Gastroesophageal sphincter (tissue), 3 donors: ENCODE measurements around the gene UGP2.

Source experiments
- POLR2A ChIP-seq, 2 donors: fragments of 450-650 bp; IDR thresholded peaks; one replicate each; pipeline ENCODE4 v1.6.1; 2017; ENCODE audit warnings: antibody characterized with exemption in 2 of 2, mild to moderate bottlenecking in 2 of 2, moderate library complexity in 1 of 2
- POLR2AphosphoS5 ChIP-seq: sonication (generic); formaldehyde crosslinking; IDR thresholded peaks from one replicate; pipeline ENCODE4 v1.6.1; 2017; ENCODE audit warnings: antibody characterized with exemption
- TF ChIP-seq, protein P1 (sequence below), 4 experiments: fragments of 200-600 bp in 2 of 4; fragments of 450-650 bp in 2 of 4; sonication (generic) in 1 of 4; IDR thresholded peaks; one replicate each; pipeline ENCODE4 v1.5.1; 2017 to 2019; ENCODE audit warnings: antibody characterized with exemption in 4 of 4, mild to moderate bottlenecking in 2 of 4, moderate library complexity in 2 of 4

- TF ChIP-seq POLR2AphosphoS5: no peak
- no peak for TF ChIP-seq POLR2A (IDR thresholded peaks at IDR 0.05)
- TF ChIP-seq, protein P1, sequence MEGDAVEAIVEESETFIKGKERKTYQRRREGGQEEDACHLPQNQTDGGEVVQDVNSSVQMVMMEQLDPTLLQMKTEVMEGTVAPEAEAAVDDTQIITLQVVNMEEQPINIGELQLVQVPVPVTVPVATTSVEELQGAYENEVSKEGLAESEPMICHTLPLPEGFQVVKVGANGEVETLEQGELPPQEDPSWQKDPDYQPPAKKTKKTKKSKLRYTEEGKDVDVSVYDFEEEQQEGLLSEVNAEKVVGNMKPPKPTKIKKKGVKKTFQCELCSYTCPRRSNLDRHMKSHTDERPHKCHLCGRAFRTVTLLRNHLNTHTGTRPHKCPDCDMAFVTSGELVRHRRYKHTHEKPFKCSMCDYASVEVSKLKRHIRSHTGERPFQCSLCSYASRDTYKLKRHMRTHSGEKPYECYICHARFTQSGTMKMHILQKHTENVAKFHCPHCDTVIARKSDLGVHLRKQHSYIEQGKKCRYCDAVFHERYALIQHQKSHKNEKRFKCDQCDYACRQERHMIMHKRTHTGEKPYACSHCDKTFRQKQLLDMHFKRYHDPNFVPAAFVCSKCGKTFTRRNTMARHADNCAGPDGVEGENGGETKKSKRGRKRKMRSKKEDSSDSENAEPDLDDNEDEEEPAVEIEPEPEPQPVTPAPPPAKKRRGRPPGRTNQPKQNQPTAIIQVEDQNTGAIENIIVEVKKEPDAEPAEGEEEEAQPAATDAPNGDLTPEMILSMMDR (IDR thresholded peaks at IDR 0.05): no peak
These were observed 30.6 kb upstream of the UGP2 start for GRCh38 chr2:63811063-63811462.
